ENCODE measurements around the gene ABI3BP.

Gene ABI3BP

GRCh38 chr3:100988080-100988479 is 5.1 kb downstream of the ABI3BP start:
- H3K9ac ChIP-seq (ENCODE audit: low read length): no peak overlapping the region
- no peaks in the 10 kb centered on the region for H3K9me2 ChIP-seq (replicated peaks; ENCODE audit: insufficient read depth, low read length)
- no peak overlapping the region for H3K4me3 ChIP-seq (ENCODE audit: low read length)

GRCh38 chr3:100984308-100984707 is 8.9 kb downstream of the ABI3BP start:
- Histone ChIP-seq H3K27ac (ENCODE audit: low read length) (no peak overlapping the region), H3K4me2 (ENCODE audit: low read depth, low read length) (no peak overlapping the region), H3K27me3 (replicated peaks; ENCODE audit: insufficient read depth, low read length) (no peaks in the 10 kb centered on the region), H3K36me3 (replicated peaks; ENCODE audit: insufficient read depth, low read length) (no peaks in the 10 kb centered on the region), H3K4me1 (ENCODE audit: low read length) (no peaks in the 10 kb centered on the region), H3K79me2 (ENCODE audit: low read length) (no peaks in the 10 kb centered on the region), H3K9me2 (replicated peaks; ENCODE audit: insufficient read depth, low read length) (no peaks in the 10 kb centered on the region), H2AFZ (ENCODE audit: low read length) (no peak overlapping the region), H3K9me3 (replicated peaks; ENCODE audit: insufficient read depth, low read length) (no peaks in the 10 kb centered on the region), H3K4me3 (ENCODE audit: low read length) (no peak overlapping the region), H3F3A (ENCODE audit: insufficient read depth, low read length) (no peaks in the 10 kb centered on the region), H3K9ac (ENCODE audit: low read length) (no peak overlapping the region), H4K20me1 (ENCODE audit: insufficient read depth, low read length) (no peaks in the 10 kb centered on the region)
- no peak for DNase-seq
- TF ChIP-seq EZH2 (optimal IDR thresholded peaks at IDR 0.05; ENCODE audit: low read depth, low read length) (no peak), EZH2phosphoT487 (IDR thresholded peaks at IDR 0.05; ENCODE audit: low read length) (no peak), CTCF (IDR thresholded peaks at IDR 0.05; ENCODE audit: low read length) (no peak)

More at GRCh38 chr3:100988080-100988479, 5.1 kb downstream of the ABI3BP start:
- Histone ChIP-seq H3F3A (ENCODE audit: insufficient read depth, low read length) (no peaks in the 10 kb centered on the region), H3K4me1 (ENCODE audit: low read length) (no peaks in the 10 kb centered on the region), H4K20me1 (ENCODE audit: insufficient read depth, low read length) (no peaks in the 10 kb centered on the region), H3K27me3 (replicated peaks; ENCODE audit: insufficient read depth, low read length) (no peaks in the 10 kb centered on the region), H3K4me2 (ENCODE audit: low read depth, low read length) (no peak overlapping the region), H3K27ac (ENCODE audit: low read length) (no peak overlapping the region), H3K79me2 (ENCODE audit: low read length) (no peaks in the 10 kb centered on the region), H3K36me3 (replicated peaks; ENCODE audit: insufficient read depth, low read length) (no peaks in the 10 kb centered on the region), H3K9me3 (replicated peaks; ENCODE audit: insufficient read depth, low read length) (no peaks in the 10 kb centered on the region), H2AFZ (ENCODE audit: low read length) (no peak overlapping the region)
- no peak for DNase-seq
- no peak for TF ChIP-seq EZH2 (optimal IDR thresholded peaks at IDR 0.05; ENCODE audit: low read depth, low read length)
- TF ChIP-seq CTCF (IDR thresholded peaks at IDR 0.05; ENCODE audit: low read length): no peak
- TF ChIP-seq EZH2phosphoT487 (IDR thresholded peaks at IDR 0.05; ENCODE audit: low read length): no peak

- DNase-seq: no peak
- H3K36me3 ChIP-seq (replicated peaks; ENCODE audit: insufficient read depth, low read length): no peaks in the 10 kb centered on the region
- no peak overlapping the region for H3K9ac ChIP-seq (ENCODE audit: low read length)
- H3K4me2 ChIP-seq (ENCODE audit: low read depth, low read length): no peak overlapping the region
- no peaks in the 10 kb centered on the region for H3K79me2 ChIP-seq (ENCODE audit: low read length)
- H3F3A ChIP-seq (ENCODE audit: insufficient read depth, low read length): no peaks in the 10 kb centered on the region
- H4K20me1 ChIP-seq (ENCODE audit: insufficient read depth, low read length): no peaks in the 10 kb centered on the region
- H3K4me1 ChIP-seq (ENCODE audit: low read length): no peaks in the 10 kb centered on the region
- no peaks in the 10 kb centered on the region for H3K9me2 ChIP-seq (replicated peaks; ENCODE audit: insufficient read depth, low read length)
- no peaks in the 10 kb centered on the region for H3K9me3 ChIP-seq (replicated peaks; ENCODE audit: insufficient read depth, low read length)
- no peak overlapping the region for H2AFZ ChIP-seq (ENCODE audit: low read length)
- H3K27me3 ChIP-seq (replicated peaks; ENCODE audit: insufficient read depth, low read length): no peaks in the 10 kb centered on the region
- H3K4me3 ChIP-seq (ENCODE audit: low read length): no peak overlapping the region
- no peak overlapping the region for H3K27ac ChIP-seq (ENCODE audit: low read length)
- TF ChIP-seq EZH2phosphoT487 (IDR thresholded peaks at IDR 0.05; ENCODE audit: low read length): no peak
- no peak for TF ChIP-seq CTCF (IDR thresholded peaks at IDR 0.05; ENCODE audit: low read length)
- no peak for TF ChIP-seq EZH2 (optimal IDR thresholded peaks at IDR 0.05; ENCODE audit: low read depth, low read length)
Measured at GRCh38 chr3:100982710-100983109, 10.5 kb downstream of the ABI3BP start.

All from MM.1S (cell line).